NCI-H345 (cell line): Measurements from ENCODE around the gene PLEKHA3.
"Not testable (repeated sequence)": the region's sequence is repeated elsewhere in the genome, so short reads cannot be mapped to it uniquely, and the experiment has no call there.

Source experiments
- DNase-seq: peaks from one replicate; lab custom pipeline; 2025; lab: John Stamatoyannopoulos, UW

The PLEKHA3 gene

GRCh38 chr2:178480227-178481181 lies at the start of gene PLEKHA3:
PLEKHA3 (plus strand) TSS chr2:178480457; CDS start chr2:178480870, 413 bp downstream.
- DNase-seq = peak; percentile 91

GRCh38 chr2:178436662-178437061 lies 43.6 kb upstream of the PLEKHA3 start:
- DNase-seq = no peak

GRCh38 chr2:178441426-178441825 lies 38.8 kb upstream of the PLEKHA3 start:
- no peak for DNase-seq

GRCh38 chr2:178448968-178449661 lies 31.1 kb upstream of the PLEKHA3 start:
- no peak for DNase-seq

GRCh38 chr2:178449700-178450523 lies 30.3 kb upstream of the PLEKHA3 start:
- no peak for DNase-seq

GRCh38 chr2:178450524-178450773 lies 29.8 kb upstream of the PLEKHA3 start:
- DNase-seq = no peak

GRCh38 chr2:178450774-178451525 lies 29.3 kb upstream of the PLEKHA3 start, which contains the start of the genes PJVK and PRKRA:
PJVK (plus strand) TSS chr2:178451378; CDS start chr2:178453410, 2,032 bp downstream.
PRKRA (minus strand) TSS chr2:178451175; CDS start chr2:178451030, 145 bp downstream.
- peak; percentile 98 for DNase-seq

GRCh38 chr2:178452334-178452733 lies 27.9 kb upstream of the PLEKHA3 start:
- DNase-seq = no peak

GRCh38 chr2:178452870-178453269 lies 27.4 kb upstream of the PLEKHA3 start:
- no peak for DNase-seq

- no peak for DNase-seq
These were observed 24.3 kb upstream of the PLEKHA3 start for GRCh38 chr2:178455947-178456346.

GRCh38 chr2:178457390-178457886 lies 22.8 kb upstream of the PLEKHA3 start:
- DNase-seq = no peak

GRCh38 chr2:178469219-178469849 lies 10.9 kb upstream of the PLEKHA3 start:
- no peak for DNase-seq

GRCh38 chr2:178471313-178471712 lies 8.9 kb upstream of the PLEKHA3 start:
- DNase-seq = not testable (repeated sequence)

- DNase-seq = no peak
These were observed 6.9 kb upstream of the PLEKHA3 start for GRCh38 chr2:178473373-178473772.

- no peak for DNase-seq
These were observed 6.3 kb upstream of the PLEKHA3 start for GRCh38 chr2:178473931-178474330.

GRCh38 chr2:178474560-178474959 lies 5.7 kb upstream of the PLEKHA3 start:
- no peak for DNase-seq

GRCh38 chr2:178476477-178476876 lies 3.8 kb upstream of the PLEKHA3 start:
- DNase-seq = no peak

- no peak for DNase-seq
These were observed 2.7 kb upstream of the PLEKHA3 start for GRCh38 chr2:178477443-178478129.

GRCh38 chr2:178478130-178478438 lies 2.2 kb upstream of the PLEKHA3 start:
- DNase-seq = peak; percentile 24
